IMR-90 (cell line): ENCODE measurements around the gene MALAT1. TPM values are rescaled to one million over a fixed set of nuclear protein-coding genes. Genes with fewer than 3 reads are reported as not detected.

Experiments
- ATAC-seq: fragments of 200-7000 bp; cut with Tn5 transposase; 2 replicates; pipeline ENCODE4 v1.9.1; 2020; ENCODE audit warnings: low read depth, mild to moderate bottlenecking, moderate library complexity
- BruUV-seq: library from RNA; stranded (reverse); fragments of 400-500 nt; replicated peaks from 2 replicates; lab custom pipeline; 2021; lab: Mats Ljungman, UMichigan
- CTCF ChIA-PET: fragments of 300-600 bp; formaldehyde crosslinking; extraction: SDS; loops from one replicate; lab custom pipeline; 2021; ENCODE audit warnings: antibody characterized with exemption; lab: Yijun Ruan, JAX
- POLR2A ChIA-PET: fragments of 300-600 bp; sonication (Branson Sonifier 250); formaldehyde crosslinking; loops from one replicate; lab custom pipeline; 2022; ENCODE audit warnings: antibody characterized with exemption; ENCODE audit not compliant: unreplicated experiment; lab: Charles Lee
- DNase-seq: peaks from one replicate; pipeline ENCODE4 v3.0.0; 2013
- H2AFZ ChIP-seq: replicated peaks from 2 replicates; pipeline ENCODE3; 2013; ENCODE audit warnings: low read length, mild to moderate bottlenecking; ENCODE audit not compliant: poor library complexity
- H2AK5ac ChIP-seq: 2 replicates; pipeline ENCODE4 v1.6.1; 2013; ENCODE audit warnings: low read depth, low read length, inconsistent platforms
- H2AK9ac ChIP-seq: replicated peaks from 2 replicates; pipeline ENCODE3; 2013; ENCODE audit warnings: mild to moderate bottlenecking, low read depth, low read length, moderate library complexity; ENCODE audit not compliant: poor library complexity
- H2BK120ac ChIP-seq: 2 replicates; pipeline ENCODE4 v1.6.1; 2013; ENCODE audit warnings: low read depth, low read length, inconsistent platforms
- H2BK15ac ChIP-seq: 3 replicates; pipeline ENCODE4 v1.6.1; 2013; ENCODE audit warnings: low read depth, low read length, inconsistent platforms
- H2BK20ac ChIP-seq: 2 replicates; pipeline ENCODE4 v1.6.1; 2013; ENCODE audit warnings: low read depth, mild to moderate bottlenecking, inconsistent platforms, low read length, moderate library complexity
- H2BK5ac ChIP-seq: 2 replicates; pipeline ENCODE4 v1.6.1; 2013; ENCODE audit warnings: mild to moderate bottlenecking, low read depth, low read length, inconsistent platforms; ENCODE audit not compliant: poor library complexity, severe bottlenecking
- H3K14ac ChIP-seq: replicated peaks from 2 replicates; pipeline ENCODE4 v1.6.1; 2013; ENCODE audit warnings: low read depth, low read length, inconsistent platforms
- H3K18ac ChIP-seq: 2 replicates; pipeline ENCODE4 v1.6.1; 2013; ENCODE audit warnings: low read depth, low read length, control low read depth
- H3K23ac ChIP-seq: 2 replicates; pipeline ENCODE4 v1.6.1; 2013; ENCODE audit warnings: low read depth, low read length, inconsistent platforms
- H3K27ac ChIP-seq: 2 replicates; pipeline ENCODE4 v1.5.1; 2013; ENCODE audit warnings: mild to moderate bottlenecking, control low read depth, low read length; ENCODE audit not compliant: insufficient read depth
- H3K27me3 ChIP-seq: 2 replicates; pipeline ENCODE4 v1.6.1; 2013; ENCODE audit warnings: low read length; ENCODE audit not compliant: control insufficient read depth, insufficient read depth
- H3K36me3 ChIP-seq: 2 replicates; pipeline ENCODE4 v1.6.1; 2013; ENCODE audit warnings: low read length, mixed read lengths; ENCODE audit not compliant: control insufficient read depth, insufficient read depth
- H3K4ac ChIP-seq: 2 replicates; pipeline ENCODE4 v1.6.1; 2013; ENCODE audit warnings: low read depth, low read length, inconsistent platforms
- H3K4me1 ChIP-seq: 2 replicates; pipeline ENCODE4 v1.6.1; 2013; ENCODE audit warnings: low read length, mixed read lengths; ENCODE audit not compliant: control insufficient read depth, insufficient read depth
- H3K4me2 ChIP-seq: 2 replicates; pipeline ENCODE4 v1.6.1; 2013; ENCODE audit warnings: low read depth, mild to moderate bottlenecking, control low read depth, low read length, moderate library complexity
- H3K4me3 ChIP-seq: 2 replicates; pipeline ENCODE4 v1.5.1; 2013; ENCODE audit warnings: low read depth, mild to moderate bottlenecking, control low read depth, low read length, moderate library complexity; ENCODE audit not compliant: insufficient read depth
- H3K56ac ChIP-seq: 2 replicates; pipeline ENCODE4 v1.6.1; 2013; ENCODE audit warnings: low read length, inconsistent platforms; ENCODE audit not compliant: insufficient read depth; ENCODE audit errors: extremely low read depth
- H3K79me1 ChIP-seq, 2 experiments: 2 replicates each; pipeline ENCODE4 v1.6.1; 2013; ENCODE audit warnings: low read length in 2 of 2, inconsistent platforms in 1 of 2, low read depth in 1 of 2
- H3K9ac ChIP-seq: 2 replicates; pipeline ENCODE4 v1.6.1; 2013; ENCODE audit warnings: low read depth, low read length, control low read depth
- H3K9me1 ChIP-seq: 2 replicates; pipeline ENCODE4 v1.6.1; 2013; ENCODE audit warnings: low read length, inconsistent platforms; ENCODE audit not compliant: insufficient read depth
- H3K9me3 ChIP-seq: 2 replicates; pipeline ENCODE4 v1.6.1; 2013; ENCODE audit warnings: low read length; ENCODE audit not compliant: control insufficient read depth, insufficient read depth
- H4K20me1 ChIP-seq: 2 replicates; pipeline ENCODE4 v1.6.1; 2013; ENCODE audit warnings: low read length, inconsistent platforms; ENCODE audit not compliant: insufficient read depth
- H4K5ac ChIP-seq: 2 replicates; pipeline ENCODE4 v1.6.1; 2013; ENCODE audit warnings: mild to moderate bottlenecking, low read depth, low read length, control low read depth
- H4K8ac ChIP-seq, 2 experiments: 2 replicates each; pipeline ENCODE4 v1.6.1; 2013; ENCODE audit warnings: low read depth in 2 of 2, low read length in 2 of 2, control low read depth in 1 of 2, inconsistent platforms in 1 of 2
- H4K91ac ChIP-seq: 2 replicates; pipeline ENCODE4 v1.6.1; 2013; ENCODE audit warnings: low read depth, low read length, inconsistent platforms; ENCODE audit not compliant: insufficient read depth
- CEBPB ChIP-seq: IDR thresholded peaks from 2 replicates; pipeline ENCODE4 v1.6.1; 2012; ENCODE audit warnings: low read depth, low read length, improper control_type of control experiment
- MXI1 ChIP-seq: IDR thresholded peaks from 2 replicates; pipeline ENCODE4 v1.6.1; 2012; ENCODE audit warnings: low read depth, mild to moderate bottlenecking, low read length, moderate library complexity, borderline replicate concordance
- RFX5 ChIP-seq: IDR thresholded peaks from 2 replicates; pipeline ENCODE4 v1.8.0; 2012; ENCODE audit warnings: low read depth, mild to moderate bottlenecking, low read length, moderate library complexity
- WGBS, 2 experiments: methylation state at CpG; one replicate each; pipeline versions ENCODE4 v1.1.5 to v1.1.7; 2013; ENCODE audit warnings: missing lambda C conversion rate in 2 of 2; ENCODE audit not compliant: insufficient read length in 1 of 2; ENCODE audit errors: extremely low coverage in 2 of 2; 5-methylcytosine and 5-hydroxymethylcytosine counted together
- dilution Hi-C: fragments of 300-500 bp; cut with HindIII; formaldehyde crosslinking; loops from one replicate; pipeline ENCODE4 v1.14.3; 2018; ENCODE audit warnings: low sequenced_read_pairs; ENCODE audit not compliant: unreplicated experiment
- in situ Hi-C: fragments of 300-500 bp; cut with MboI; formaldehyde crosslinking; loops from 3 replicates; pipeline ENCODE4 v1.14.3; 2019; ENCODE audit warnings: low sequenced_read_pairs, inconsistent platforms, mixed read lengths
- intact Hi-C: fragments of 100-400 bp; cut with micrococcal nuclease; formaldehyde crosslinking; loops from 2 replicates; pipeline ENCODE4 v1.10.0; 2022
- polyA plus RNA-seq, 3 experiments: library from polyadenylated mRNA; depleted of rRNA; stranded (reverse); fragments of >200 nt; gene quantifications; 2 replicates each; pipeline ENCODE4 v1.2.3, GENCODE V29; 2012; ENCODE audit warnings: low replicate concordance in 1 of 3
- total RNA-seq: library from RNA; depleted of rRNA; stranded (reverse); fragments of >200 nt; gene quantifications from 2 replicates; pipeline ENCODE4 v1.2.3, GENCODE V29; 2012

Gene MALAT1
- total and polyA plus RNA-seq, 2 of the 4 experiments (the other 2 are of a cell fraction), result 636 to 3,569 TPM

GRCh38 chr11:65529475-65530156 is 30.8 kb downstream of the MALAT1 start:
- DNase-seq (no peak), ATAC-seq (no peak)
- Histone ChIP-seq H3K56ac (no peak overlapping the region), H3K4me3 (no peak overlapping the region), H4K91ac (no peak overlapping the region), H3K4me1 (peaks cover 8% of the 10 kb centered on the region; the same call in 1 of the 2 replicates), H3K36me3 (peaks cover 68% of the 10 kb centered on the region), H2BK120ac (no peak overlapping the region), H3K4ac (no peak overlapping the region), H3K14ac (no peak overlapping the region), H3K23ac (no peak overlapping the region), H3K9ac (no peak overlapping the region), H4K5ac (no peak overlapping the region), H2BK20ac (no peak overlapping the region), H3K27me3 (no peaks in the 10 kb centered on the region), H3K9me1 (0 out of 2 replicates have a peak, but pooled peaks cover 10% of the 10 kb centered on the region), H2AK9ac (no peak overlapping the region), H3K4me2 (no peak overlapping the region), H2BK15ac (no peak overlapping the region), H4K20me1 (peaks cover 53% of the 10 kb centered on the region), H3K79me1 (peaks cover 32 to 78% of the 10 kb centered on the region in 2 experiments), H4K8ac (no peak overlapping the region), H3K18ac (no peak overlapping the region), H2AFZ (no peak overlapping the region), H2AK5ac (no peak overlapping the region), H3K27ac (no peak overlapping the region), H3K9me3 (no peaks in the 10 kb centered on the region), H2BK5ac (no peak overlapping the region)
- ChIA-PET CTCF (interaction anchor here (0.6 to 1.0 kb wide), 2 partner anchors 41 to 62 kb away, joined by 3 to 4 read pairs; partner anchors contain the start of gene ZNRD2), POLR2A (no interaction called here)
- BruUV-seq, result no TSS peak
- no CpG with 5 or more reads among the region's 10 CpGs for WGBS, 2 experiments
- intact Hi-C loops (no loop called here), in situ Hi-C loops (no loop called here), dilution Hi-C loops (no loop called here)
- TF ChIP-seq CEBPB (no peak), RFX5 (no peak), MXI1 (no peak)
